Measurements from ENCODE around the gene TMED9.

Gene TMED9

DNA sequence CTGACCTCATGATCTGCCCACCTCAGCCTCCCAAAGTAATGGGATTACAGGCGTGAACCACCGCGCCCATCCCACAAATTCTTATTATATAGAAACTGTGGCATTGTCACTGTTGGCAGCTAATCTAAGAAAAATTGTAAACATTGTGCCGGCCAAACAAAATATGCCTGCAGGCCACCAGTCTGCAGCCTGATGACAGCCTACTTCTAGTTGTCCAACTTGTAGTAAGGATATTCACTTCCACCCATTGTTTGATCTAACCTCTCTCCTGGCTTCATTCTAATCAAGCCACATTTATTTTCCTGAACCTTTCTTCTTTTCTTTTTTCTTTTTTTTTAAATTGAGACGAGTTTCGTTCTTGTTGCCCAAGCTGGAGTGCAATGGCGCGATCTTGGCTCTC is 13.7 kb upstream of the TMED9 start:
- DNase-seq (ENCODE audit: low spot score), result no peak

DNA sequence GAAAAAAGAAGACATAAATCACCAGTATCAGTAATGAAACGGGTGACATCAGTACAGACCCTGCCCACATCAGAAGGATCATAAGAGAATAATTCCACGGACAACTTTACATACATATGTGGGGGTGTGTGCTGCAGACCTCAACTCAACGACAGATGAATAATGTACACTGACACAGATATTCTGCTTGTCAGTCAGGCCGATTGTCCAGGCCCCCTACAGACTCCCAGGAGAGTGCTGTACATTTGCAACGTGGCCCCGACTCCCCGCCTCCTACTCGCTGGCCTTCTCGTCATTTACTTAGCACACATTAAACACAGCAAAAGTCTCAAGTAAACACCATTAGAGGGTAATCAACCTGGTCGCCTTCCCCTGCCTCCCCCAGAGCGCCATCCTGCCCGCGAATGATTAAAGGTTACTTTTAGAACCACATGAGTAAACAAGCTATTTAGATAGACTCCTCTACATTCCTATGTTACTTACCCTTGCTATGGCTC is 3.5 kb upstream of the TMED9 start:
- no peak for DNase-seq (ENCODE audit: low spot score)

DNA sequence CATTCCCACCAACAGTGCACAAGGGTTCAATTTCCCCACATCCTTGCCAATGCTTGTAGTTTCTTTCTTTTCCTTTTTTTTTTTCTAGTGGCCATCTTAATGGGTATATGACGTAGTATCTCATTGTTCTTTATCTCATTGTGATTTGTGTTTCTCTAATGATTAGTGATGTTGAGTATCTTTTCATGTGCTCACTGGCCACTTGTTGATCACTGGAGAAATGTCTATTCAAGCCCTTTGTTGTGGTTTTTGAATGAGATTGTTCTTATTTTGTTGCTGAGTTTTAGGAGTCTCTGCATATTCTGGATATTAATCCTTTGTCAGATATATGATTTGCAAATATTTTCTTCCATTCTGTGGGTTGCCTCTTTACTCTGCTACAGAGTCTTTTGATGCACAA is 1.6 kb upstream of the TMED9 start:
- DNase-seq (ENCODE audit: low spot score), result no peak

DNA sequence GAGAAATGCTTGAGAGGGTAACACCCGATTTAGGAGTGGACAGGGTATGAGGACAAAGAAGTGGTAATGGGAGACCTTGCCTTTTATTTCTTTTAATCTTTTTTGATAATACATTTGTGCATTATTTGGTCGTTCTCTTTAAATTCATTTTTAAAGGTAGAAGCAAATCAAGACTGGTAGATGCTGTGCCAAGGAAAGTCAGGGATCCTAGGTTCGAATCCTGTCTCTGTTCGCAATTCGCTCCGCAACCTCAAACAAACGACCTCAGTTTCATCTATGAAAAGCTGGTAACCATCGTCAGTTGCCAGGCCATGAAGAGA is 353 bp upstream of the TMED9 start:
- no peak for DNase-seq (ENCODE audit: low spot score)

DNA sequence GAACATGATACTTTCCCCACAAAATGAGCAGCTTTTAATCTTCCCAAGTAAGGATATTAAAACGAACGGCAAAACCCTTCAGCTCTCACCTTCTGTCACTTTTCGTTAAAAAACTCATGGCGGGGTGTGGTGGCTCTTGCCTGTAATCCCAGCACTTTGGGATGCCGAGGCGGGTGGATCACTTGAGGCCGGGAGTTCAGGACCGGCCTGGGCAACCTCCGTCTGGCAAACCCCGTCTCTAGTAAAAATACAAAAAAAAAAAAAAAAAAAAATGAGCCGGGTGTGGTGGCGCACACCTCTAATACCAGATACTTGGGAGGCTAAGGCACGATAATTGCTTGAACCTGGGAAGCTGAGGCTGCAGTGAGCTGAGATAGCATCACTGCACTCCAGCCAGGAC is 902 bp downstream of the TMED9 start:
- DNase-seq (ENCODE audit: low spot score), result no peak

DNA sequence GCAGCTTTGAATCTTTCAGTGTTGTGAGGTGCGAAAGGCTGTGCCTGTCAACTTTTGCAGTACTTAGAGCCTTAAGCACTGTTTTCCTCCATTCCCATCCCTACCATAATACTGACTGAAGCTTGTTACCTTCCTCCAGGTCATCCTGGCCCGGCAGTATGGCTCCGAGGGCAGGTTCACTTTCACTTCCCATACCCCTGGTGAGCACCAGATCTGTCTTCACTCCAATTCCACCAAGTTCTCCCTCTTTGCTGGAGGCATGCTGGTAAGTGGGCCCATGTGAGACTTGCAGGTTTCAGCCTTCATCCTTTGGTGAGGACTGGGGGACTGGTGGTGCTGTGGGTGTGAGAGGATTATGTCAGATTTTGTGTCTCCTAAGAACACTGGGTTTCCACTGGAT is 1.5 kb downstream of the TMED9 start:
- no peak for DNase-seq (ENCODE audit: low spot score)

DNA sequence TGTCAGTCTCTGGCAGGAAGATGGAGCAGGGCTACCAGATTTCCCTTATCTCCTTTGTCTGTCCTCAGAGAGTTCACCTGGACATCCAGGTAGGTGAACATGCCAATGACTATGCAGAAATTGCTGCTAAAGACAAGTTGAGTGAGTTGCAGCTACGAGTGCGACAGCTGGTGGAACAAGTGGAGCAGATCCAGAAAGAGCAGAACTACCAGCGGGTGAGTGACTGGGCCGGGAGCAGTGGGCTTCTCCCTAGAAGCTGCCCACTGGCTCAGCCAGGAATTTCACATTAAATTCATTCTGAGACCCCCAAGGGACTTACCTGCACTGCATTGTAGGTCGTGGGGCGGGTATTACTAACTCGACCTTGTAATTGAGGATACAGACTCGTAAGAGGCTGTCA is 2.1 kb downstream of the TMED9 start:
- no peak for DNase-seq (ENCODE audit: low spot score)

DNA sequence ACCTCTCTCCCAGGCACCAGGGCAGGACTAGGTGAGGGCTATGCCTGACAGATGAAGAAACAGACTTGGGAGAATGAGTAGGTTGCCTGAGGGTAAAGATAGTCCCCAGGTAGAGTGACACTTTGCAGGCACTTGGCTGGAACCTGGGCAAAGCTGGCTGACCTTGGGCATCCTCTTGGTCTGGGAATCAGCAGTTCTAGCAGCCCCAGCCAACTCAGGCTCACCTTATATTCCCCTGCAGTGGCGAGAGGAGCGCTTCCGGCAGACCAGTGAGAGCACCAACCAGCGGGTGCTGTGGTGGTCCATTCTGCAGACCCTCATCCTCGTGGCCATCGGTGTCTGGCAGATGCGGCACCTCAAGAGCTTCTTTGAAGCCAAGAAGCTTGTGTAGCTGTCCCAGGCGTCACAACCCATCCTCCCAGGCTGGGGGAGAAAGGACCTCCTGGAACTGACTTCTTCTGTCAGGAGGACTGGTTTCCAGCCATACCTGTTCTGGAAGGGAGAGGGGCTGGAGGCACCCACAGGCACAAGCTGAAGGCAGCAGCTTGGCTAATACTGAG is 3.1 kb downstream of the TMED9 start:
- no peak for DNase-seq (ENCODE audit: low spot score)

DNA sequence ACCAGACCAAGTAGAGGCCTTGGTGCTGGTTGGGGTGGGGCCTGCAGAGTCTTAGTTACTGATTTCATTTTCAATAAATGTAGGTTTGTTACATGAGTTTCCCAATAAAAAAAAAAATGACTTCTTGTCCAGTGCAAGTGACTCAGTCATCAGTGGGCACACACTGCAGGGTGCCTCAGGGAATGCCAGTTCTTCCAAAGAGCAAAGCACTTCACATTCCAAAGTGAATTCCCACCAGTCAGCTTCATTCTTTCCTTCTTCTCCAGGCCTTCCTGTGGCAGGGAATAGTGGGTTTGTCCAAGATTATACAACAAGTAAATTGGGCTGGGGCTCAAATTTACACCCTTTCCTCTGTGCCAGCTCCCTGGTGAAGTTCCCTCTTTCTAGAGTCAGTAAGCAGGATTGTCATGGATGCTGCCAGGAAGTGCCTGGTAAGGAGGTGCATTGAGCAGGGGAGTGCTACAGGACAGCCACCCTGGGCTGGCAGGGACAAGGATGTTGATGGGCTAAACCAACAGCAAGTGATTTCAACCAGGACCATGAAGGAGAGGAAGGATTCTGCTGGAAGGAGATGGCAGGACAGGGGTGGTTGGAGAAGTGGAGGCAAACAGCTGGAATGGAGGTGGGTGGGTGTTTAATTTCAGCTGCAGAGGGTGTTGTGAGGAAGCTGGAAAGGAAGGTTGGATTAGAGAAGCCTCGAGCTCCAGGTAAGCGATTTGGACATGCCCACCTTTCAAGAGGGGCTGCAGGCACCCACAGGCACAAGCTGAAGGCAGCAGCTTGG is 4.2 kb downstream of the TMED9 start:
- no peak for DNase-seq (ENCODE audit: low spot score)

DNA sequence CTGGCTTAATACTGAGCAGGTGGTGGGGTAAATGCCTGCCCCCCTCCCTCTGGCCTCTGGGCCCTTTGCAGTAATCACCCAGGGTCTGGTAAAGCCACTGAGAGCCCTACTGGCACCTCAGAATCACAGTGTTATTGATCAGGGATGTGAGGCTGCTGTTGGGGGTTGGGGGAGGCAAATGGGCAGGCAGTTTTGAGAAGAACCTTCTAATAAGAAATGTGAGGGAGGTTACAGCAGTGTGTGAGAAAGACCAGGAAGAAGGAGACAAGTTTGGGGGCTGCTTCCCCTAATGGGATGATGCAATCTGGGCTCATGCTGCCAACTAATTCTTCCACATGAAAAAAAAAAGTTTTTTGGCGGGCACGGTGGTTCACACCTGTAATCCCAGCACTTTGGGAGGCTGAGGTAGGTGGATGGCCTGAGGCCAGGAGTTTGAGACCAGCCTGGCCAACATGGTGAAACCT is 4.8 kb downstream of the TMED9 start:
- DNase-seq (ENCODE audit: low spot score), result no peak

DNA sequence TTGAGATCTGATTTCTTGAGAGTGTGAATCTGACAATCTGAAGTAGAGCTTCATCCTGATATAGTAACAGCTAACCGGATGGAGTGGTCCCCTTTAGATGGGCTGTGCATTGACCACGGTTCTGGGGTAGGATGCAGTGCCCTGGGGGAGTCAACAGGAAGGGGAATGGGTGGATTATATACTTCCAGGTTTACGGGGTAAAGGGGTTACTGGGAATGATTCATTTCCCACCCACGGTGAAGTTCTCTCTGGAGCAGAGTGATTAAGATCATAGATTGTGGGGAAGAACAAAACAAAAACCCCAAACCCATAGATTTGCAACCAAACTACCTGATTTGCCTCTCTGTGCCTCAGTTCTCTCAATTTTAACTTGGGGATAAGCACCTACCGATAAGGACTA is 6.5 kb downstream of the TMED9 start:
- no peak for DNase-seq (ENCODE audit: low spot score)

DNA sequence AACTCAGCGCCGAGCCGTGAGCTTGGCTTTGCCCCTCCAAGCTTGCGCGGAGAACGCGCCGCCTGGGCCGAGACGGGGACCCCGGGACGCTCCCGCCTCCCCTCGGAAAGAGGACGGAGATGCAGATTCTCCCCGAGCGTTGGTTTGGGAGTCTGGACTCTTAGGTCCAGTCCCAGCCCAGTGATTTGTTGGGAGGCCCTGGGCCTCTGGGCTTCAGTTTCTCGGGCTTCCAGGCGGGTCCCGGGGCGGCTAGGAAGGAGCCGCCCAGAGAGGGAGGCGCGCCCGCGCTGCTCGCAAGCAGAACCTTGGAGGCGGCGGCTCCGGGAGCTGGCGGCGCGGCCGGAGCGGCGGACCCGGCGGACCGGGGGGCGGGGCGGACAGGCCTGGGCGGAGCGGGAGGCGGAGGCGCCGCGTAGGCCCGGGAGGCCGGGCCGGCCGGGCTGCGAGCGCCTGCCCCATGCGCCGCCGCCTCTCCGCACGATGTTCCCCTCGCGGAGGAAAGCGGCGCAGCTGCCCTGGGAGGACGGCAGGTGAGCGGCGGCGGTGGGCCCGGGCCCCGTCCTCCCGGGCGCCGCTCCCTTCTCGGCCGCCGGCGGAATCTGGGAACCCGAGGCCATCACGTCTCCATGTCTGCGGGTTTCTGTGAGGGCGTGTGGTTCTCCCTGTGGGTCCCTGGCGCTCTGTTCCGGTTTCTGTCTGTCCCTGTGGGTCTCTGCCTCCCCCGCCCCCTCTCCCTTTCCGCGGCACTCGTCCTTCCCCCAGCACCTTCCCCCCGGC is 7.9 kb downstream of the TMED9 start, which contains the start of gene B4GALT7:
B4GALT7 (plus strand) TSS at position 402 of the 777 bp plus-strand sequence; CDS start at position 481, 79 bp downstream.
- peak; percentile 74 for DNase-seq (ENCODE audit: low spot score)

DNA sequence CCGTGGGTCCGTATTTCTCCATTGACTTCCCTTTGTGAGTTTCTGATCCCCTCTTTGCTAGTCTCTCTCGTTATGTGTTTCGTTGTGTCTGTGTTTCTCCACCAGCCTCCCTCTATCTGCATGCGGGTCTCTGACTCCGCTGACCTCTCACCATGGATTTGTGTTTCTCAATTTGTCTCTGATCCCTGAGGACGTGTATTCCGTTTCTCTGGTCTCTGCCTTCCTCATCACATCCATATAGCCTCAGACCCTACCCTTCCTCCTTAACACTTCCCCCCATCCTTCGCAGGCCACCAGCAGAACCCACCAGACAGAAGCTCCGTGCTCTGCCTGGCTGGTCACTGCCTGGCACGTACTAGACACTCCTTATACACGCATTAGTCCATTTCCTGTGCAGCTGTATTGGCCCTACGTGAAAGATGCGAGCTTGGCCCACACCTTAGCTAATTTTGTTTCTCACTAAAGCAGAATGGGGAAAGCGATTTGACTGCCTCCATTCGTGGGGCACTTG is 8.6 kb downstream of the TMED9 start:
- peak; percentile 23 for DNase-seq (ENCODE audit: low spot score)

DNA sequence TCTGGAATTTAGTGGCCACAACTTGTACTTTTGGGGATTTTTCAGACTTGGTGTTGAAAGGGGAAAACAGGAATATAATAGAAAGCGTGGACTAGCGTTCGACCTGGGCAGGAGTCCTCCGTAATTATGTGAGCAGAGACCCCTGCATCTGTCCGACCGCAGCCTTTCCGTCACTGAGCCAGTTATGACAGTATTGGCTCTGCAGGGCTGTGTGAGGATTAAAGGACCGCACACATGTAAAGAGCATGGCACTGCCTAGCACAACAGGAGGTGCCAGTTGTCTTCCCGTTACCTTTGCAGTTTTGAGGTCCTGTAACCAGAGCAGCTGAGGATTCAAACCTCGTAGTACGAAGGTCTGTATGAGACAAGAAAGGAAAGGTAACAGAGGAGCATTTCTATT is 9.1 kb downstream of the TMED9 start:
- DNase-seq (ENCODE audit: low spot score), result no peak

DNA sequence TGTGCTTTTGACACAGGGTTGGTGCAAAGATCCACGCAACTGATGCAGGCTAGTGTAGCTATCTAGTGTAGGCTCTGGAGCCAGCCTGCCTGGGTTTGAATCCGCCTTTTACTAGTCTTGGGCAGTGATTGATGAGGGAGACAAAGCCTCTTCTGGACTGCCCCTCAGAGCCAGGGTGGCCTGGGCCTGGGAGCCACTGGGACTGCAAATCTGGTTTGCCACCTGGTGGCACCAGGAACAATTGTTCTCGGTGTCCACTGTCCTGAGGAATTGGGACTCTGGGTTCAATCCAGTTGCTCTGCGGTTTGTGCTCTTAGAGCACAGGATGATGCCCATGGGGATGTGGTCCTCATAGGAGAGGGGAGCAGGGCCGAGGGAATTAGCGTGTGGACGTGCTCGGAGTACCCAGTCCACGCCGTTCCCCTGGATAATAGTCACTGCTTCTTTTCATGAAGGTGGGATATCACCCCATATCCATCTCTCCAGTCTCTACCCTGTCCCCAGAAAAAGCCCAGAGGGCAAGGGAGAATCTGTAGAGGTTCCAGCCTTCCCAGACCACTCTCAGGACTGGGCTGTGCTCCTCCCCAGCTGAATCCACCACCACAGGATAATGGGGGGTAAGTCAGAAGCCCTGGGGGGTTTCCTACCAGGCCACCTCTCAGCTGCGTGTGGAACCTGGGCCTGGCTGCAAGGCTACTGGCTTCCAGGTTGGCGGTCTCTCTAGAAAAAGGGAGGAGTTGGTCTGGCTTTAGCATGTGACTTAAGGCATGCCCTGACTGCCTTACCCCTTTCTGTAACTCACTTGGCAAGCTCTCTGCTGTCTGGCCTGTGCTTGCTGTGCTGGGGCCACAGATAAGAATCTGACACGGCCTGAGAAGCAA is 9.8 kb downstream of the TMED9 start:
- peak; percentile 17 for DNase-seq (ENCODE audit: low spot score)

DNA sequence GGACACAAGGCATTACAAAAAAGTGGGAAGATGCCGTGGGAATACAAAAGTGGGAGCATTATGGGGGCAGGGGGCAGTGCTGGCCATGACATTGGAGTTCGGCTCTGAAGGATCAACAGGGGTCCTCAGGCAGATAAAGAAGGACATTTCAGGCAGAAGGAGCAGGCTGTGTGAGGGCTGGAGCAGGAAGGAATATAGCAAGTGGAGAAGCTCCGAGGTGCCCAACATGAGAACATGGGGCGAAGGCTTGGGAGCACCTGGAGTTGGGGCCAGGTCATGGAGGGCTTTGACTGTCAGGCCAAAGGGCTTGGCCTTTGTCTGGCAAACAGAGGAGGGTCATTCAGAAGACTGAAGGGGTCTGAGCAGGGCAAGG is 10.4 kb downstream of the TMED9 start:
- DNase-seq (ENCODE audit: low spot score), result no peak

DNA sequence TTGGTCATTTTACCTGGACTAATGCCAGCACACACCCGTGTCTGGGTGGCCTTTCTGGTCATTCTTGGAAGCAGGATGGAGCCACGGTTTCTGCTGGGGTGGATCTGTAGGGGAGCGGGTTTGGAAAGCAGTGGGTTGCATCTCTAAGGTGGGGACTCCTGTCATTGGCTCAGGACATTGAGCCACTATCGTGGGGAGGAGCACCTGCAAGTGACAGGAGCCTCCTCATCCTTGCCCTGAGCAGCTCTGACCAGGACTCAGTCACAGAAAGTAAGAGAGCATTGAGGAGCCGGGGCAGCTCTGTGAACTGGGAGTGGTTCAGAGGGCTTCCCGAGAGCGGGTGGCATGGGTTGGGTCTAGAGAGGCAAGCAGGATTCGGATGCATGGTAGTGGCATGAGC is 11.6 kb downstream of the TMED9 start:
- no peak for DNase-seq (ENCODE audit: low spot score)

DNA sequence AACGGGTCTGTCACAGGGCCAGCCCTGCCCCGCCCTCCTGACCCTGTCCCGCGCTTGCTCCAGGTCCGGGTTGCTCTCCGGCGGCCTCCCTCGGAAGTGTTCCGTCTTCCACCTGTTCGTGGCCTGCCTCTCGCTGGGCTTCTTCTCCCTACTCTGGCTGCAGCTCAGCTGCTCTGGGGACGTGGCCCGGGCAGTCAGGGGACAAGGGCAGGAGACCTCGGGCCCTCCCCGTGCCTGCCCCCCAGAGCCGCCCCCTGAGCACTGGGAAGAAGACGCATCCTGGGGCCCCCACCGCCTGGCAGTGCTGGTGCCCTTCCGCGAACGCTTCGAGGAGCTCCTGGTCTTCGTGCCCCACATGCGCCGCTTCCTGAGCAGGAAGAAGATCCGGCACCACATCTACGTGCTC is 12.1 kb downstream of the TMED9 start:
- DNase-seq (ENCODE audit: low spot score), result no peak

DNA sequence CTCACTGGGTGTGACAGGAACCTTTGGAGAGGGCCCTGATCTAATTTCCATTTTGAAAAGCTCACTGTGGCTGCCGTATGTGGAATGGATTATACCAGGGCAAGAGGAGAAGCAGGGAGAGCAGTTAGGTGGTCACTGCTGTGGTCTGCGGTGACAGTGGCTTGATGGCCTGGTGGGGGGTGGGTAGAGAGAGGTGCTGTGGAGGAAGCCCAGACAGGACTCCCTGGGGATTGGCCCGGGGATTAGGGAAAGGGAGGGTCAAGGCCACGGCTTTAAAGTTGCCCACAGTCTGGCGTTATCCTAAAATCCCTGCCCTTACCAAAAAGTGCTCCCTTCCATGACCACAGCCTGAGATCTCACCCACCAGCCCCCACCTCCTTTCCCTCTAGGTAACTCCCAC is 12.7 kb downstream of the TMED9 start:
- no peak for DNase-seq (ENCODE audit: low spot score)

DNA sequence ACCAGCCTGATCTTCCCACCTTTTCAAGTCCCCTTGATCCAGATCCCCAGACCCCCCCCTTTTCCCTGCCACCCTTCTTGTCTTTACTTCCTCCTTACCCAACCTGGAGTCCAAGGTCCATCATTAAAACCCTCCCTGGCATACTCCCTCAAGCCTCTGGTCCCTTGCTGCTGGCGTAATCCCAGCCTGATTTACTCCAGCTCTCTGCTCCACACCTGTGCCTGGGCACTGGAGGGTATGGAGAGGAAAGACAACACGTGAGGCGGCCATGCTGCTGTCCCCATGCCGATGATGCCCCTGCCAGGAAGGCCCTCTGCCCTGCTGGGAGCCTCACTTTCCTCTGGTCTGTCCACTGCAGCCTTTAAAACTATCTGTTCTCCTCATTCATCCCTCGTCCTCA is 13.1 kb downstream of the TMED9 start:
- DNase-seq (ENCODE audit: low spot score), result no peak

DNA sequence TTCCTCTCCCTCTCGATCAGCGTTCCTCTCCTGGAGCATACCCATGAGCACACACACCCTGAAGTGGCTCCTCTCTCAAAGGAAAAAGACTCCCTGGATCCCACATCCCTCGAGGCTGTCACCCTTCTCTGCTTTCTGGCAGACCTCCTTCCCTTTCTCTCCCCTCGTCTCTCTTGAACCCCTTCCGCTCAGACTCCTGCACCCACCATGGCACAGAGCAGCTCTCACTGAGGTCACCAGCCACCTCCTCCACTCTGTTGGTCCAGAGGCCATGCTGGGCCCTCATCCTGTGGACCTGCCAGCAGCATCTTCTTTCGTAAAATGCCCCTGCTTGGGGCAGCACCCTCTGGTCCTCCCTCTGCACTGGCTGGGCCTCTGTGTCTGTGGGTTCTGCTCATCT is 13.7 kb downstream of the TMED9 start:
- DNase-seq (ENCODE audit: low spot score), result no peak
